Measurements from ENCODE around the gene LCN9. TPM values are rescaled to one million over a fixed set of nuclear protein-coding genes. Genes with fewer than 3 reads are reported as not detected.

LCN9 gene
- total and polyA plus RNA-seq, 2 of the 13 experiments (the other 11 are each of a cell fraction or from before 2014, with no cell fraction given): not detected

DNA sequence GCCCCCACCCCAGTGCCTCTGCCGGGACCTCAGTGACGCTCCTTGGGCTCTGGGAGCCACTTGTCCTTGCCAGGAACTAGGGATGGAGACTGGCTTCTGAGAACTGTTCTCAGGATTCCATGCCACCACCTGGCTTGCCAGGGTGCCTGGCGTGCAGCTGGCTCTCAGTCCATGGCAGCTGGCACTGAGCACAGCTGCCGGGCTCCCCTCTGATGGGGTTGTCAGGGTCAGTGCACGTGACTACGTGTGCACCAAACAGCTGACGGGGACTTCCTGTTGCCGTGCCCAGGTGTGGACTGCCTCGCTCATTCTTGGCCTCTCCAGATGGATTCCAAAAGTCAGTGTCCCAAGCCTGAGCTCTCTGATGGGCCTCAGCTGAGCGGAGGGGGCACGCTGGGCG is 48.3 kb downstream of the LCN9 start:
- Histone ChIP-seq H3K4me1 (ENCODE audit: insufficient read depth, low read length) (no peaks in the 10 kb centered on the region), H3K36me3 (replicated peaks in 1 of 2; ENCODE audit: control insufficient read depth in 1 of 2, insufficient read depth in 2 of 2, low read length in 2 of 2) (no peaks in the 10 kb centered on the region), H3K27ac (ENCODE audit: extremely low read length, insufficient read depth, low read length) (no peak overlapping the region), H3K4me3 (replicated peaks in 1 of 3; ENCODE audit: insufficient read depth in 1 of 3, low read depth in 2 of 3, low read length in 3 of 3) (no peak overlapping the region), H2AFZ (ENCODE audit: low read length) (no peak overlapping the region), H3K27me3 (ENCODE audit: control insufficient read depth in 1 of 2, insufficient read depth in 2 of 2, low read length in 2 of 2) (peaks cover 8 to 70% of the 10 kb centered on the region in 2 experiments; a peak in 3 of 5 replicates), H4K20me1 (ENCODE audit: insufficient read depth, low read length) (peaks cover 10% of the 10 kb centered on the region; the same call in 1 of the 2 replicates), H3K4me2 (ENCODE audit: low read depth, low read length) (no peak overlapping the region), H3K9me3 (ENCODE audit: low read length) (no peaks in the 10 kb centered on the region), H3K79me2 (ENCODE audit: insufficient read depth, low read length) (no peaks in the 10 kb centered on the region), H3K9ac (ENCODE audit: insufficient read depth, low read depth, low read length) (no peak overlapping the region)
- ATAC-seq: no peak
- ChIA-PET POLR2A (no interaction called here), CTCF (ENCODE audit: low intra/inter-chr PET ratio, low total read pairs) (no interaction called here)
- DNase-seq (ENCODE audit: low spot score): no peak
- TF ChIP-seq, protein P1, sequence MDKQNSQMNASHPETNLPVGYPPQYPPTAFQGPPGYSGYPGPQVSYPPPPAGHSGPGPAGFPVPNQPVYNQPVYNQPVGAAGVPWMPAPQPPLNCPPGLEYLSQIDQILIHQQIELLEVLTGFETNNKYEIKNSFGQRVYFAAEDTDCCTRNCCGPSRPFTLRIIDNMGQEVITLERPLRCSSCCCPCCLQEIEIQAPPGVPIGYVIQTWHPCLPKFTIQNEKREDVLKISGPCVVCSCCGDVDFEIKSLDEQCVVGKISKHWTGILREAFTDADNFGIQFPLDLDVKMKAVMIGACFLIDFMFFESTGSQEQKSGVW (CRISPR knock-in tag; IDR thresholded peaks at IDR 0.05; ENCODE audit: borderline replicate concordance): no peak
- no peak for TF ChIP-seq LCORL (IDR thresholded peaks at IDR 0.05)
- TF ChIP-seq LCORL (CRISPR knock-in tag; IDR thresholded peaks at IDR 0.05): no peak
- TF ChIP-seq TOE1 (CRISPR knock-in tag; IDR thresholded peaks at IDR 0.05): no peak
- TF ChIP-seq MIER3 (CRISPR knock-in tag; IDR thresholded peaks at IDR 0.05; ENCODE audit: borderline replicate concordance): no peak
- TF ChIP-seq, protein P2, sequence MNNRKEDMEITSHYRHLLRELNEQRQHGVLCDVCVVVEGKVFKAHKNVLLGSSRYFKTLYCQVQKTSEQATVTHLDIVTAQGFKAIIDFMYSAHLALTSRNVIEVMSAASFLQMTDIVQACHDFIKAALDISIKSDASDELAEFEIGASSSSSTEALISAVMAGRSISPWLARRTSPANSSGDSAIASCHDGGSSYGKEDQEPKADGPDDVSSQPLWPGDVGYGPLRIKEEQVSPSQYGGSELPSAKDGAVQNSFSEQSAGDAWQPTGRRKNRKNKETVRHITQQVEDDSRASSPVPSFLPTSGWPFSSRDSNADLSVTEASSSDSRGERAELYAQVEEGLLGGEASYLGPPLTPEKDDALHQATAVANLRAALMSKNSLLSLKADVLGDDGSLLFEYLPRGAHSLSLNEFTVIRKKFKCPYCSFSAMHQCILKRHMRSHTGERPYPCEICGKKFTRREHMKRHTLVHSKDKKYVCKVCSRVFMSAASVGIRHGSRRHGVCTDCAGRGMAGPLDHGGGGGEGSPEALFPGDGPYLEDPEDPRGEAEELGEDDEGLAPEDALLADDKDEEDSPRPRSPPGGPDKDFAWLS (CRISPR knock-in tag; IDR thresholded peaks at IDR 0.05; ENCODE audit: borderline replicate concordance): no peak
- no peak for TF ChIP-seq ZNF563 (CRISPR knock-in tag; IDR thresholded peaks at IDR 0.05)
- no peak for TF ChIP-seq ZNF709 (CRISPR knock-in tag; IDR thresholded peaks at IDR 0.05)
- TF ChIP-seq MED1 (CRISPR knock-in tag; IDR thresholded peaks at IDR 0.05): no peak
- TF ChIP-seq ESRRA (CRISPR knock-in tag; IDR thresholded peaks at IDR 0.05; ENCODE audit: low read depth): no peak
- no peak for TF ChIP-seq MATR3 (CRISPR knock-in tag; IDR thresholded peaks at IDR 0.05)
- no peak for TF ChIP-seq ZNF670 (CRISPR knock-in tag; IDR thresholded peaks at IDR 0.05; ENCODE audit: borderline replicate concordance)
- no TSS peak for BruUV-seq (replicated peaks)
- no peak for FAIRE-seq
- in situ Hi-C loops (cut with HindIII; ENCODE audit: extremely low pct_ligation_motif_present, low pct_unique_long_range_greater_than_20kb) (no loop called here), intact Hi-C loops (cut with micrococcal nuclease; ENCODE audit: unreplicated experiment) (no loop called here)
- WGBS (ENCODE audit: low lambda C conversion rate): 0% methylated on average over 4 of the region's 12 CpGs
